OCI-LY1 (cell line): ENCODE data around the gene MYO18A.

Source experiments
- H2AFZ ChIP-seq: fragments of 200-600 bp; sonication (generic), shearing (Covaris generic); 2 replicates; pipeline ENCODE4 v1.6.0; 2014; ENCODE audit warnings: antibody characterized with exemption, mild to moderate bottlenecking, low read length
- H3F3A ChIP-seq: fragments of 200-600 bp; sonication (generic), shearing (Covaris generic); 2 replicates; pipeline ENCODE4 v1.6.0; 2014; ENCODE audit warnings: mild to moderate bottlenecking, antibody characterized with exemption, low read length, moderate library complexity; ENCODE audit not compliant: insufficient read depth
- H3K27ac ChIP-seq: fragments of 200-600 bp; sonication (generic); 2 replicates; pipeline ENCODE4 v1.5.1; 2014; ENCODE audit warnings: low read length, mixed run types, mild to moderate bottlenecking, low read depth; ENCODE audit not compliant: poor library complexity, severe bottlenecking
- H3K27me3 ChIP-seq: fragments of 200-600 bp; sonication (generic); 2 replicates; pipeline ENCODE4 v1.6.0; 2014; ENCODE audit warnings: antibody characterized with exemption, mild to moderate bottlenecking, low read length, moderate library complexity; ENCODE audit not compliant: insufficient read depth
- H3K36me3 ChIP-seq: fragments of 200-600 bp; sonication (generic); 2 replicates; pipeline ENCODE4 v1.6.1; 2014; ENCODE audit warnings: mild to moderate bottlenecking, antibody characterized with exemption, low read length, moderate library complexity, mixed read lengths; ENCODE audit not compliant: insufficient read depth
- H3K4me1 ChIP-seq: fragments of 200-600 bp; sonication (generic); 2 replicates; pipeline ENCODE4 v1.5.1; 2014; ENCODE audit warnings: mild to moderate bottlenecking, low read length, moderate library complexity; ENCODE audit not compliant: insufficient read depth, severe bottlenecking
- H3K4me2 ChIP-seq: fragments of 200-600 bp; sonication (generic), shearing (Covaris generic); 2 replicates; pipeline ENCODE4 v1.6.1; 2014; ENCODE audit warnings: low read length
- H3K4me3 ChIP-seq: fragments of 200-600 bp; sonication (generic); 2 replicates; pipeline ENCODE4 v1.5.1; 2014; ENCODE audit warnings: low read length, low read depth, mild to moderate bottlenecking, mixed read lengths; ENCODE audit not compliant: poor library complexity, severe bottlenecking
- H3K79me2 ChIP-seq: fragments of 200-600 bp; shearing (Covaris generic); 2 replicates; pipeline ENCODE4 v1.6.1; 2016; ENCODE audit warnings: mixed run types, low read length, mixed read lengths; ENCODE audit not compliant: insufficient read depth
- H3K9ac ChIP-seq: fragments of 200-600 bp; sonication (generic), shearing (Covaris generic); 2 replicates; pipeline ENCODE4 v1.6.1; 2014; ENCODE audit warnings: mild to moderate bottlenecking, low read length, mixed read lengths
- H3K9me2 ChIP-seq: fragments of 200-600 bp; sonication (generic), shearing (Covaris generic); 2 replicates; pipeline ENCODE4 v1.6.1; 2014; ENCODE audit warnings: low read depth, mild to moderate bottlenecking, low read length, mixed read lengths
- H3K9me3 ChIP-seq: fragments of 200-600 bp; shearing (Covaris generic); 2 replicates; pipeline ENCODE4 v1.6.1; 2014; ENCODE audit warnings: low read length, mixed read lengths
- H4K20me1 ChIP-seq: fragments of 200-600 bp; sonication (generic), shearing (Covaris generic); 2 replicates; pipeline ENCODE4 v1.6.0; 2016; ENCODE audit warnings: mild to moderate bottlenecking, low read length; ENCODE audit not compliant: insufficient read depth
- EZH2 ChIP-seq: fragments of 200-600 bp; sonication (generic), shearing (Covaris generic); IDR thresholded peaks from 2 replicates; pipeline ENCODE4 v1.8.0; 2017; ENCODE audit warnings: borderline replicate concordance, mixed run types, mild to moderate bottlenecking, antibody characterized with exemption, low read length, moderate library complexity, mixed read lengths
- TF ChIP-seq, protein P1 (sequence below): fragments of 200-600 bp; sonication (generic), shearing (Covaris generic); IDR thresholded peaks from 2 replicates; pipeline ENCODE4 v1.5.1; 2017; ENCODE audit warnings: mild to moderate bottlenecking, antibody characterized with exemption, low read length, moderate library complexity, mixed read lengths

MYO18A gene

DNA sequence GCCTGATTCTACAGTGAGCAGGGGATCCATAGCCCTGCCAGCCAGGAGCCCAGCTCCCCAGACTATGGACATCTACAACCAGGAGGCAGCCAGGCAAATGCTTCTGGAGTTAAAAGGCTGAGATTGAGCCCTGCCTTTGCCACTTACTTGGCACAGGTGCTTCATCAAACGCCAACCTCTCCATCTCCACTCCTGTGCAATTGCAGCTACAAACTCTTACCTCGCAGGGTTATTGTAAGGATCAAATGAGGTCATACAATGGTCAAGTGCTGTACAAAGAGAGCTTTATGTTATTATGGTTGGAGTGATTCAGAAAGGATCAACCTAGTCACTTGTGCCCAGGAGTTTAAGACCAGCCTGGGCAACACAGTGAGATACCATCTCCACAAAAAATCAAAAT, 9.8 kb upstream of the MYO18A start:
- H3K9ac ChIP-seq, result no peak overlapping the region
- H3K27ac ChIP-seq, result no peak overlapping the region
- H2AFZ ChIP-seq, result no peak overlapping the region
- H3F3A ChIP-seq, result no peaks in the 10 kb centered on the region
- H3K79me2 ChIP-seq, result no peaks in the 10 kb centered on the region
- TF ChIP-seq EZH2, result no peak
- no peak overlapping the region for H3K4me3 ChIP-seq
- no peak overlapping the region for H3K4me2 ChIP-seq
- H3K4me1 ChIP-seq, result peaks cover 3% of the 10 kb centered on the region
- no peaks in the 10 kb centered on the region for H3K27me3 ChIP-seq
- no peaks in the 10 kb centered on the region for H3K36me3 ChIP-seq
- no peaks in the 10 kb centered on the region for H3K9me3 ChIP-seq
- H3K9me2 ChIP-seq, result no peaks in the 10 kb centered on the region
- H4K20me1 ChIP-seq, result no peaks in the 10 kb centered on the region

DNA sequence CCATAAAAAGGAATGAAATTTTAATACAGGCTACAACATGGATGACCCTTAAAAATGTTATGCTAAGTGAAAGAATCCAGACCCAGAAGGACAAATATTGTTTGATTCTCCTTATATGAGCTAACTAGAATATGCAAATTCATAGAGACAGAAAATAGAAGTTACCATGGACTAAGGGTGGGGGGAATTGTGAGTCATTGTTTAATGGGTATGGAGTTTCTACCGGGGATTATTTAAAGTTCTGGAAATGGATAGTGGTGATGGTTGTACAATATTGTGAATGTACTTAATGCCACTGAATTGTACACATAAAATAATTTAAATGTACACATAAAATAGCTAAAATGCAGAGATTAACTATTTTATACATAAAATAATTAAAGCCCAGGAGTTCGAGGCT, 9.2 kb upstream of the MYO18A start:
- H2AFZ ChIP-seq, result no peak overlapping the region
- H3K9me2 ChIP-seq, result no peaks in the 10 kb centered on the region
- no peak for TF ChIP-seq EZH2
- TF ChIP-seq, protein P1, sequence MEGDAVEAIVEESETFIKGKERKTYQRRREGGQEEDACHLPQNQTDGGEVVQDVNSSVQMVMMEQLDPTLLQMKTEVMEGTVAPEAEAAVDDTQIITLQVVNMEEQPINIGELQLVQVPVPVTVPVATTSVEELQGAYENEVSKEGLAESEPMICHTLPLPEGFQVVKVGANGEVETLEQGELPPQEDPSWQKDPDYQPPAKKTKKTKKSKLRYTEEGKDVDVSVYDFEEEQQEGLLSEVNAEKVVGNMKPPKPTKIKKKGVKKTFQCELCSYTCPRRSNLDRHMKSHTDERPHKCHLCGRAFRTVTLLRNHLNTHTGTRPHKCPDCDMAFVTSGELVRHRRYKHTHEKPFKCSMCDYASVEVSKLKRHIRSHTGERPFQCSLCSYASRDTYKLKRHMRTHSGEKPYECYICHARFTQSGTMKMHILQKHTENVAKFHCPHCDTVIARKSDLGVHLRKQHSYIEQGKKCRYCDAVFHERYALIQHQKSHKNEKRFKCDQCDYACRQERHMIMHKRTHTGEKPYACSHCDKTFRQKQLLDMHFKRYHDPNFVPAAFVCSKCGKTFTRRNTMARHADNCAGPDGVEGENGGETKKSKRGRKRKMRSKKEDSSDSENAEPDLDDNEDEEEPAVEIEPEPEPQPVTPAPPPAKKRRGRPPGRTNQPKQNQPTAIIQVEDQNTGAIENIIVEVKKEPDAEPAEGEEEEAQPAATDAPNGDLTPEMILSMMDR, result no peak
- H3K27ac ChIP-seq, result no peak overlapping the region
- no peaks in the 10 kb centered on the region for H3K4me1 ChIP-seq
- no peaks in the 10 kb centered on the region for H3K27me3 ChIP-seq
- H3K36me3 ChIP-seq, result no peaks in the 10 kb centered on the region
- H3K9me3 ChIP-seq, result no peaks in the 10 kb centered on the region
- H3K9ac ChIP-seq, result no peak overlapping the region
- no peak overlapping the region for H3K4me2 ChIP-seq
- no peaks in the 10 kb centered on the region for H4K20me1 ChIP-seq
- no peaks in the 10 kb centered on the region for H3F3A ChIP-seq
- H3K79me2 ChIP-seq, result no peaks in the 10 kb centered on the region
- H3K4me3 ChIP-seq, result no peak overlapping the region

DNA sequence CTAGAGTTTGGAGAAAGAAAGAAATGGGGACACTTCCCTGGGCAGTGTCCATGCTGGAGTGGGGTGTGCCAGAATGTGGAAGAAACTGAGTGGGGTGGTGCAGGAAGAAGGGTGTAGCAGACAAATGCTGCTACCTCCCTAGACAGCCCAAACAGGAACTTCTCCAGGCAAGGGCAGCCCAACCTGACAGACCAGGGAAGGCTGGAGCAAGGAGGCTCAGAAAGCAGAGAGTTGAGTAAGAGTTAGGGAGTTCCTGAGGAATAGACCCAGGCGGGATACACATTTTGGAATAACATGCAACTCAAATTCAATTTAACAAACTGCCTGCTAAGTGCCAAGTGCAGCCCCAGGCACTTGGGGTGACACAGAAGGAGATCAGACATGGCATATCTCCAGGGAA, 1.0 kb upstream of the MYO18A start:
- Histone ChIP-seq H3K4me1 (peaks cover 41% of the 10 kb centered on the region), H3K27ac (no peak overlapping the region), H3F3A (no peaks in the 10 kb centered on the region), H4K20me1 (no peaks in the 10 kb centered on the region), H3K9me2 (no peaks in the 10 kb centered on the region), H3K4me2 (no peak overlapping the region), H3K27me3 (no peaks in the 10 kb centered on the region; the same call in 1 of the 2 replicates), H3K9ac (no peak overlapping the region), H2AFZ (no peak overlapping the region), H3K36me3 (no peaks in the 10 kb centered on the region), H3K79me2 (no peaks in the 10 kb centered on the region), H3K9me3 (0 out of 2 replicates have a peak, but pooled peaks cover 3% of the 10 kb centered on the region), H3K4me3 (no peak overlapping the region)
- TF ChIP-seq, protein P1, result no peak
- no peak for TF ChIP-seq EZH2

DNA sequence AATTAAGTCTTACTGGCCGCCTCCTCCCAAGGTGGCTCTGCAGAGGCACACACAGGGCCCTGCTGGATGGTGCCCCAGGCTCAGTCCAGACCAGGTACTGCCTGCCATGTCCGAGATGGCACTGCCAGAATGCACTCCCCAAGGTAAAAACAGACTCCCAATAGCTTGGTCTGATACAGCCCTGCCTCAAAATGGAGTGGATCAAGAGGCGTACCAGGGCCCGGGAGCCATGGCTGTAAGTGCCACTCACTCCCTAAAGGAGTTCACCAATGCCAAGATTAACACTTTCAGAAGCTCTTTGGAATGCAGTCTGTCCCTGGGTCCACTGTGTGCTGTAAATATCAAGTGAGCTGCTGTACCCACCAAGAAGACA, 576 bp upstream of the MYO18A start:
- no peaks in the 10 kb centered on the region for H3K36me3 ChIP-seq
- peaks cover 46% of the 10 kb centered on the region for H3K4me1 ChIP-seq
- 0 out of 2 replicates have a peak, but pooled peaks cover 3% of the 10 kb centered on the region for H3K9me3 ChIP-seq
- H3F3A ChIP-seq, result no peaks in the 10 kb centered on the region
- no peaks in the 10 kb centered on the region for H3K79me2 ChIP-seq
- TF ChIP-seq, protein P1, result no peak
- TF ChIP-seq EZH2, result no peak
- H3K4me2 ChIP-seq, result peak overlapping the region; percentile 65
- no peak overlapping the region for H2AFZ ChIP-seq
- H3K27ac ChIP-seq, result no peak overlapping the region
- no peaks in the 10 kb centered on the region; the same call in 1 of the 2 replicates for H3K27me3 ChIP-seq
- H4K20me1 ChIP-seq, result no peaks in the 10 kb centered on the region
- H3K4me3 ChIP-seq, result peak overlapping the region; percentile 73
- H3K9ac ChIP-seq, result peak overlapping the region; percentile 44; the same call in 1 of the 2 replicates
- no peaks in the 10 kb centered on the region for H3K9me2 ChIP-seq
